SU-DHL-6 (cell line): ENCODE data around the gene SGPP1.

ENCODE experiments used
- EZH2phosphoT487 ChIP-seq: fragments of 200-600 bp; sonication (generic), shearing (Covaris generic); conservative IDR thresholded peaks from 2 replicates; pipeline ENCODE4 v1.6.1; 2018; ENCODE audit warnings: mild to moderate bottlenecking, antibody characterized with exemption, low read length, moderate library complexity, mixed read lengths
- TF ChIP-seq, protein P1 (sequence below): fragments of 200-600 bp; sonication (generic); IDR thresholded peaks from one replicate; pipeline ENCODE4 v1.5.1; 2017; ENCODE audit warnings: antibody characterized with exemption, mild to moderate bottlenecking, low read length, moderate library complexity; ENCODE audit not compliant: insufficient read depth, poor library complexity, severe bottlenecking

DNA sequence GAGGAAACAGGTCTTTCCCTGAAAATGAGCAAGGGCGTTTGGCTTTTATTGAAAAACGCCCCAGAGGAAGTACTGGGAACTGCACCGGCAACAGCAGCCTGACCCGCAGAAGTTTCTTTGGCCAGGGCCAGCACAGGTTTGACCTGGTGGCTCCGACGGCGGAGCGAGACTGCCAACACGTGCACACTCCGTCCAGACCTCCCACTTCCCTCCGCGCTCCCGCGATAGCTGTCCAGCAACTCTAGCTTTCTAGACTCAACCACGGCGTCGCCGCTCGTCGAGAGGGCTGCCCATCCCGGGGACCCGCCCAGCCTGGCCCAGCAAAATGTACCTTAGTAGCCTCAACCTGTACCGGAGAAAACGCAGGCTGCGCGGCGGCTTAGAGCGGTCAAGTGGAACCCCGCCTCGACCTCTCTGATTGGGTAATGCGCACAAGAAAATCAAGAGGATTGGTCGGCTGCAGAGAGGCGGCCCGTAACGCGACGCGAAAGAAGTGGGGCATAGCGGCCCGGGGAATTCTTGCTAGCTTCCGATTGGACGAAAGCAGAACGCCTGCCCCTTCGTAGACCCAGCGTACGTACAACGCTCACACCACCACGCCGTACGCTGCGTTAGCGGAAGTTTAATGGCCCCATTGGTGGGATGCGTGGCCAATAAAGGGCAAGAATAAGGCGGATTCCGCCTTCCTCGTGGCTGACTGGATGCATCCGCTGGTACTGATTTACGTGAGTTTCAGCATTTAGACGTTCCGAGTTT lies 86.2 kb downstream of the SGPP1 start, which contains the start of gene WDR89:
- TF ChIP-seq, protein P1, sequence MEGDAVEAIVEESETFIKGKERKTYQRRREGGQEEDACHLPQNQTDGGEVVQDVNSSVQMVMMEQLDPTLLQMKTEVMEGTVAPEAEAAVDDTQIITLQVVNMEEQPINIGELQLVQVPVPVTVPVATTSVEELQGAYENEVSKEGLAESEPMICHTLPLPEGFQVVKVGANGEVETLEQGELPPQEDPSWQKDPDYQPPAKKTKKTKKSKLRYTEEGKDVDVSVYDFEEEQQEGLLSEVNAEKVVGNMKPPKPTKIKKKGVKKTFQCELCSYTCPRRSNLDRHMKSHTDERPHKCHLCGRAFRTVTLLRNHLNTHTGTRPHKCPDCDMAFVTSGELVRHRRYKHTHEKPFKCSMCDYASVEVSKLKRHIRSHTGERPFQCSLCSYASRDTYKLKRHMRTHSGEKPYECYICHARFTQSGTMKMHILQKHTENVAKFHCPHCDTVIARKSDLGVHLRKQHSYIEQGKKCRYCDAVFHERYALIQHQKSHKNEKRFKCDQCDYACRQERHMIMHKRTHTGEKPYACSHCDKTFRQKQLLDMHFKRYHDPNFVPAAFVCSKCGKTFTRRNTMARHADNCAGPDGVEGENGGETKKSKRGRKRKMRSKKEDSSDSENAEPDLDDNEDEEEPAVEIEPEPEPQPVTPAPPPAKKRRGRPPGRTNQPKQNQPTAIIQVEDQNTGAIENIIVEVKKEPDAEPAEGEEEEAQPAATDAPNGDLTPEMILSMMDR, result peak; percentile 32
- no peak for TF ChIP-seq EZH2phosphoT487
